ENCODE results near the gene TRIM44. TPM values are rescaled to one million over a fixed set of nuclear protein-coding genes. Genes with fewer than 3 reads are reported as not detected.

The TRIM44 gene
- total and polyA plus RNA-seq, 2 donors (not counting 3 experiments of a cell fraction or from before 2014, with no cell fraction given), result 31.7 to 72.0 TPM

DNA sequence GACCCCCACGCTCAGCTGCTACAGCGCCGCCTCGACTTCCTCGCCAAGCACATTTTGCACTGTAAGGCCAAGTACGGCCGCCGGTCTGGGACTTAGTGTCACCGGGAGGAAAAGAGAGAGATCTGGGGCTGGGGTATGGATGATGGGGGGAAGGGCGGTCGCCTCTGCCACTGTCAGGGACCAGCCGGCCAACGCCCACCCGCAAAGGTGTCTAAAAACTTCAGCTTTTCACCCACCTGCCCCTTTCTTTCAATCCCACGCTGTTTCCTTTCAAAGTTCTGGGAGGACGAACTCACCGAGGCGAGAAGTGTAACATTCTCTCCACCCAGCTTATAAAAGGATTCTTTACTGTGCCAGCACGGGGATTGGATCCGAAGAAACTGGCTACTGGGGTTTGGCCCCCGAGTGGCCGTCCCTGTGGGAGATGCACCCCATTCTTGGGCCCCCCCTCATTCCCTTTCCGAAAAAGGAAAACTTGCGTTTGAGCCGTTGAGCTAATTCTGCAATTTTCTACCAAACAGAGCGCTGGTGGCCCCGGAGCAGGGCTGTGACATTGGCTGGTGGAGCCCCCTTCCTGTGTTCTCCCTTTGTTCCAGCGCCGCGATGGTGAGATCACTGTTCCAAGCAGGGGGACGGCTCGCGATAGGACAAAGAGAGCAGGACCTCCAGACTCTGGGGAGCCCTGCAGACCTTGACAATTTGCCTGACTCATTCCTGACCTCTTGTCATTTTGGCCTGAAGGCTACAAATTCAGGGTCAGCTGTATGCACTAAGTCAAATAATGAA, 42.5 kb upstream of the TRIM44 start:
- H3K36me3 ChIP-seq (ENCODE audit: control insufficient read depth in 2 of 2, extremely low read depth in 1 of 2, insufficient read depth in 2 of 2, low read length in 2 of 2), result no peaks in the 10 kb centered on the region
- peaks cover 3 to 5% of the 10 kb centered on the region in 2 experiments for H3K27me3 ChIP-seq (ENCODE audit: control insufficient read depth in 2 of 2, insufficient read depth in 2 of 2, low read length in 2 of 2)
- ChIA-PET POLR2A (interaction anchor here (1.0 to 1.1 kb wide), 2 partner anchors 10 to 42 kb away, joined by 3 read pairs; partner anchors contain the start of gene TRIM44), CTCF (interaction anchor here (0.6 to 4.8 kb wide), 15 partner anchors 9 to 646 kb away, joined by 3 to 152 read pairs (median 5); partner anchors contain the start of gene TRIM44)
- peaks cover 49% of the 10 kb centered on the region for H3K4me1 ChIP-seq (ENCODE audit: control insufficient read depth, extremely low read depth, insufficient read depth, low read length)
- H3K9me3 ChIP-seq (replicated peaks; ENCODE audit: control insufficient read depth, insufficient read depth, low read length), result no peaks in the 10 kb centered on the region
- H3K79me2 ChIP-seq (ENCODE audit: control insufficient read depth, insufficient read depth, low read length), result peaks cover 21% of the 10 kb centered on the region
- DNase-seq (ENCODE audit: low read depth, low spot score) (peak; percentile 43), FAIRE-seq (peak; percentile 28)
- BruUV-seq (replicated peaks), result TSS peak; percentile 60
- H2AFZ ChIP-seq (ENCODE audit: low read depth, low read length), result peak overlapping the region; percentile 19
- peak overlapping the region; percentile 92 for H3K27ac ChIP-seq (ENCODE audit: insufficient read depth, low read depth, low read length)
- intact Hi-C loops (cut with micrococcal nuclease), result loop anchor here (1.0 to 5.0 kb wide), 6 partner anchors 92 to 1748 kb away; no protein-coding TSS in a partner anchor
- H3K4me3 ChIP-seq (replicated peaks in 1 of 3; ENCODE audit: insufficient read depth in 1 of 3, low read depth in 1 of 3, low read length in 3 of 3), result peak overlapping the region; percentile 54 to 75 (median 62)
- H3K9me1 ChIP-seq (replicated peaks; ENCODE audit: control insufficient read depth, extremely low read depth, insufficient read depth, low read length), result no peaks in the 10 kb centered on the region
- H3K9ac ChIP-seq (replicated peaks; ENCODE audit: extremely low read depth, insufficient read depth, low read length), result peak overlapping the region; percentile 96
- no peaks in the 10 kb centered on the region for H4K20me1 ChIP-seq (replicated peaks; ENCODE audit: control insufficient read depth, extremely low read depth, insufficient read depth, low read length)
- peak; percentile 28 for TF ChIP-seq FOS (IDR thresholded peaks at IDR 0.05; ENCODE audit: borderline replicate concordance, insufficient read depth, low read length)
- TF ChIP-seq MAX (IDR thresholded peaks at IDR 0.05; ENCODE audit: insufficient read depth, insufficient read length), result no peak
- peak in 1 of 2 donors; percentile 4 for TF ChIP-seq CTCF (IDR thresholded peaks at IDR 0.05; ENCODE audit: extremely low read depth in 1 of 2, insufficient read depth in 1 of 2, low read depth in 1 of 2, low read length in 2 of 2)
- TF ChIP-seq EZH2 (IDR thresholded peaks at IDR 0.05; ENCODE audit: borderline replicate concordance, low read depth, low read length, severe bottlenecking), result no peak
- dilution Hi-C loops (cut with MboI; ENCODE audit: extremely low pct_ligation_motif_present, low sequenced_read_pairs), result loop anchor here (25.0 kb wide), 1 partner anchor 642 kb away; no protein-coding TSS in a partner anchor
- H3K4me2 ChIP-seq (ENCODE audit: insufficient read depth, low read length), result peak overlapping the region; percentile 86
